Smooth muscle cell of the coronary artery (primary cell): ENCODE measurements around the gene TERB1. TPM values are rescaled to one million over a fixed set of nuclear protein-coding genes. Genes with fewer than 3 reads are reported as not detected.

Experiments
- total RNA-seq: library from RNA; depleted of rRNA; stranded (reverse); fragments of >200 nt; gene quantifications from 2 replicates; pipeline ENCODE4 v1.2.3, GENCODE V29; 2014; ENCODE audit warnings: low replicate concordance

TERB1 gene, protein sequence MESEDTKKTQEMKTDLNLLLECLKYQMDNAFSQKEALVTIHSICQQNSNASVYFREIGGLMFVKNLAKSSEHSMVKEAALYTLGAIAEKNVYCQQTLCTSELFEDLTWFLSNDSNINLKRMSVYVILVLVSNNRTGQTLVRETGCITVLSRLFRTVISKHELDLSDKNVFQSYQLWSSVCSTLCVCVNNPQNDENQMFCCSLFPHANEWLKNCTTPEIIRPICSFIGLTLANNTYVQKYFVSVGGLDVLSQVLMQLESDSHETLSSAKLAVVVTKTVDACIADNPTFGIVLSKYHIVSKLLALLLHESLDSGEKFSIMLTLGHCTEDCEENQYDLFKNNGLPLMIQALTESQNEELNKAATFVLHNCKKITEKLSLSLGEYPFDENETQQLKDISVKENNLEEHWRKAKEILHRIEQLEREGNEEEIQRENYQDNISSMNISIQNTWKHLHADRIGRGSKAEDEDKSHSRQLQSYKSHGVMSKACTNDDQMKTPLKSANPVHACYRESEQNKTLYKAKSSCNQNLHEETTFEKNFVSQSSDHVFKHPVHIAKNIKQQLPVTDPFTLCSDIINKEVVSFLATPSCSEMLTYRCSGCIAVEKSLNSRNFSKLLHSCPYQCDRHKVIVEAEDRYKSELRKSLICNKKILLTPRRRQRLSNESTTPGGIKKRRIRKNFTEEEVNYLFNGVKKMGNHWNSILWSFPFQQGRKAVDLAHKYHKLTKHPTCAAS
- 0.08 TPM in 1 of 2 replicates, not detected in the other for total RNA-seq

DNA sequence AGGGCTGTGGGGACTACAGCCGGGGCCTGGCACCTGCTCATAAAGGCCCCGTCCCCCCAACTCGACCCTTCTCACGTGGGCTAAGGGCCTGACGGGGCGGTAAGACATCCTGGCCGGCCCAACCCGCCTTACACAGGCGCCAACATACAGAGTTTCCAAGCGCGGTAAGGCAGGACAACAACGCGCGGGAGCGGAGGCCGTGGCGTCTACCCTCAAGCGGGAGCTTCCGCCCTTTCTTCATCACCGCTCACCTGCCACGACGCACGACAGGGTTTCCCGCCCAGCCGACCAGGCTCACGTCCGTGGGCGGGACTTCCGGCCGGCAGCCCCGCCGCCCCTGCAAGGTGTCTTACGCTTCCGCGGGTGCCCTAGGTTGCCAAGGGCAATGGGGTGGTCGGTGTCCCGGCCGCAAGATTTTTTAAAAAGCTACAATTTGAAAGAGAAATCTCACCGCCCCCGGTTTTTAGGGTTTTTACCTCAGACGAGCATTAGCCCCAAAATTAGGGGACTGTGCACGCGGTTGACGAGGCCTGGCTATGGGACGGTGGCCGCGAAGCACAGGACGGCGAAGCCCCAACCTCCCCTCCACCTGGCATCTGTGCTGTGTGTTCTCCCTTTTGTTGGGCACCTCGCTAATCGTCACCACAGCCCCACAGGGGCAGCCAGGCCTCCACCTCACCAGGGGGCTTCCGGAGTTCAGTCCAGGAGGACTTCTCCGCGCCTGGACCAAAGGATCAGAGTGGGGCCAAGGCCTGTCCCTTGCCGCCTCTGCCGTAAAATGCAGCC lies at the start of gene TERB1:
Gene TERB1 (minus strand): TSS at position 265 of the 786 bp plus-strand sequence. CDS start 4,786 bp downstream, outside the sequence.

DNA sequence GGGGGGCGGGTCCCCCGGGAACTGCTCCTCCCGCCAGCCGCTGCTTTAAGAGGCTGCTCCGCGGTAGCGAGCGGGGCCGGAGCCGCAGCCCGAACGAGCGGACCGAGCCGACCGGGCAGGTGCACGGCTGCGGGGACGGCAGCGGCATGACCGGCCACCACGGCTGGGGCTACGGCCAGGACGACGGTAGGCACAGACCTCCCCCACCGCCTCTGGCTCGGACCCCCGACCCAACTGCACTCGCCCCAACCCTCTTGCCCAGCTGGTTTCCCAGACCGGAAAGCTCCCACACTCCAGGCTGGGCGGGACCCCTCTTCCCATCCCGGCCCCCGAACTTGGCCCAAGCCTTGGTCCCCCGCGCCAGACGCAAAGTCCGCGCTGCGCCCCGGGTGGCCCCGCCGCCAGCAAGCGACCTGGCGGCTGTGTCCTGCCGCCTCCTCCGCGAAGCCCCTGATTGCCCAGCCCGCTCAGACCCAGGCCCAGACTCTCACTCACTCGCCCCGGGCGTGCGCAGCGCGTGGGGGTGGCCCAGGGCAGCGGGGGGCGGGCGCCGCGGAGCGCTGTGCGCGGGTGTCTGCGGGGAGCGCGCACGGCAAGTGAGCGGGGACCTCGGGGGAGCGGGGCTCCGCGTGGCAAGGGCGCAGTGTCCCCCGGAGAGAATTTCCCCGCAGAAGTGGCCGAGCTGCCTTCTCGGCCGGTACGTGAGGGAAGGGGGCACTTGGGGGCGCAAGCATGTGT lies 43.1 kb upstream of the TERB1 start, which contains the start of gene CA7:
Gene CA7 (plus strand): TSS at position 73 of the 738 bp plus-strand sequence. CDS start 74 bp downstream, at position 147.

DNA sequence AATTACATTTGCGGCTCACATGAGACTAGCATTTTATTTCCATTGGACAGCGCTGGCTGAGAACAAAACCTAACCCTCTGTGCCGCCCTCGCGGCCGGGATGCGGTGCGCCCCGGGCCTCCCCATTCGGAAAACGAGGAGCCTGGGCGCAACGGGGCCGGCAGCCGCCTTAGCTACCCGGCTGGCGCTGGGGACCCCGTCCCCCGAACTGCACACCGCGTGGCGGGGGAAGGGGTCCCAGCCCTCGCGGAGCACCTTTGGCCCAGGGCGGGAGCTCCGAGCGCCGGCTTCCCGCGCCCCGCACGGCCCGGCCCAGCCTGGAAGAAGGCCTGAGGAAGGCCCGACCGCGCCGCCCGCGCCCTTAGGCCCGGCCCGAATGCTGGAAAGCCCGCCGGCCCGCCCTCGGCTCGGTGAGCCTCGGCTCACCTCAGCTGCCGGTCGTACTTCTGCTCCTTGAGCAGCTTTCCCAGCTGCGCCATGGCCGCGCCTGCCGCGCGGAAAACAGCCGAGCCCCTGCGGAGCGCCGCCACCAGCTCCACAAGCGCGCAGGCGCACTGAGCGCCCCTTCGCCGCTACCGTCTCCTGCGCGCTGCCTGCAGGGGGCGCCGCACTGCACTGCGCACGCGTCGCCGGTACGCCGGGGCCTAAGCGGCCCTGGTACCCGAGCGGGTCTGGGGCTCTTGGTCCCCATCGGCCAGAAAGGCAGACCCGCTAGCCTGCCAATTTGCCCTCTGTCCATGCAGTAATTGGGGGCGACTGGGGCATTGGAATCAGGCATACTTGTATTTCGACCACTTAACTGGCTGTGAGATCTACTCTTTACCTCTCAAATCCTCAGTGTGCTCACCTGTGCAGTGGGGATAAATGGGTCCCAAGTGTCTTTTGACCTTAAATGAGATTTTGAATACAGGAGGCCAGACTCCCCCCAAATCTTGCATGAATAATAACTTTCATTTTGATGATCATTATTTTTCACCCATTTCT lies 29.3 kb upstream of the TERB1 start, which contains the start of gene NAE1:
Gene NAE1 (minus strand): TSS at position 555 of the 983 bp plus-strand sequence. CDS start 77 bp downstream, at position 478.

DNA sequence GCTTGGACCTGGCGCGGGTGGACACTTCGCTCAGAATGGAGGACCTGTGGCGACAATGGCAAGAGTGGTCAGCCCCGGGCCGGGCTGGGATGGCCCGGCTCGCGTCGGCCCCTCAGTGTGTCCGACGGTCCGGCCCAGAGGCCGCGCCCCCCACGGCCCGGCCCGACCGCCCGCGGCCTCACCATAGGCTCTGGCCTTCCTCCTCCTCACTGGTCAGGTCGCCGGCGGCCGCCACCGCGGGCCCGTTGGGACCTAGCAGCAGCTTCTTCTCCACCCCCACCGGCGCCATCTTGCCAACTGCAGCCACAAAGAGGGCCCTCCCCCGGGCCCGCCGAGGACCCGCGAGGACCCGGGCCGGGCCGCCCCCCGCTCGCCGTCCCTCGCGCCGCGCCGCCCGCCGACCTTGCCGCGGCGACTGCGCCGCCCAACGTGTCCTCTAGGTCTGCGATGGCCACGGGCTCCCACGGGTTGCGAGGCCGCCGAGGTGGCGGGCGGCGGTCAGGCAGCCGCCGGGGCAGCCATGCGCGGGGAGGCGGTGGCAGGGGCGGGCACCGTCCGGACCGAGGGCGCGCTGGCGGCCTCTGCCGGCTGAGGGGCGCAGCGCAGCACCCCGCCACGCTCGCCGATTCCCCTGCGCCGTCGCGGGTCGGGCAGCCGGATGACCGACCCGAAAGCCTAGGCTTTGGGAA lies 49.9 kb downstream of the TERB1 start, which contains the start of gene DYNC1LI2:
Gene DYNC1LI2 (minus strand): TSS at position 307 of the 689 bp plus-strand sequence. CDS start 18 bp downstream, at position 289.

Other genes with a start within 250 kb of the TERB1 start
- gene CKLF, start 249.0 kb downstream of the TERB1 start, total RNA-seq, result 49.5 and 58.2 TPM in 2 replicates
- 1.9 and 2.1 TPM in 2 replicates for gene CMTM1, start 235.1 kb downstream of the TERB1 start, total RNA-seq
- gene CMTM2, start 222.1 kb downstream of the TERB1 start, total RNA-seq, result not detected in 2 replicates
- 9.1 and 13.5 TPM in 2 replicates for gene CMTM3, start 196.9 kb downstream of the TERB1 start, total RNA-seq
- gene CMTM4, start 104.8 kb downstream of the TERB1 start, total RNA-seq, result 9.6 and 17.3 TPM in 2 replicates
- 63.7 and 175 TPM in 2 replicates for gene DYNC1LI2, start 50.0 kb downstream of the TERB1 start, total RNA-seq
- gene NAE1, start 29.4 kb upstream of the TERB1 start, total RNA-seq, result 51.0 and 66.7 TPM in 2 replicates
- gene CA7, start 42.8 kb upstream of the TERB1 start, total RNA-seq, result not detected in 2 replicates
- gene PDP2, start 78.9 kb upstream of the TERB1 start, total RNA-seq, result 5.4 and 6.5 TPM in 2 replicates
- under 0.01 TPM in 1 of 2 replicates, not detected in the other for gene CDH16, start 117.3 kb upstream of the TERB1 start, total RNA-seq
- 6.6 and 22.5 TPM in 2 replicates for gene RRAD, start 124.0 kb upstream of the TERB1 start, total RNA-seq
- 244 and 278 TPM in 2 replicates for gene CIAO2B, start 132.8 kb upstream of the TERB1 start, total RNA-seq
- 14.9 and 18.0 TPM in 2 replicates for gene CES2, start 133.9 kb upstream of the TERB1 start, total RNA-seq
- gene CES3, start 159.7 kb upstream of the TERB1 start, total RNA-seq, result under 0.01 and 0.38 TPM in 2 replicates
- gene CES4A, start 187.0 kb upstream of the TERB1 start, total RNA-seq, result 0.90 and 3.3 TPM in 2 replicates
- 92.9 and 108 TPM in 2 replicates for gene CBFB, start 227.6 kb upstream of the TERB1 start, total RNA-seq